Spleen (tissue), 11 donors: ENCODE results near the gene PLEKHD1. TPM values are rescaled to one million over a fixed set of nuclear protein-coding genes. Genes with fewer than 3 reads are reported as not detected.

Experiments
- DNase-seq: peaks from one replicate; pipeline ENCODE4 v3.0.0-alpha.2; 2020
- H3K27ac ChIP-seq, 8 donors: fragments of 200-600 bp; sonication (generic) in 7 of 8; 1 replicate in 4 of 8; 2 replicates in 4 of 8; pipeline versions ENCODE4 v1.5.0 to v1.8.0; 2016 to 2021; ENCODE audit warnings: inconsistent platforms in 4 of 8, mild to moderate bottlenecking in 4 of 8, moderate library complexity in 1 of 8
- H3K27me3 ChIP-seq, 7 donors: fragments of 200-600 bp; sonication (generic) in 6 of 7; replicated peaks in 1 of 7; 1 replicate in 4 of 7; 2 replicates in 3 of 7; pipeline versions ENCODE4 v1.5.0 to v1.8.0; 2016 to 2021; ENCODE audit warnings: inconsistent platforms in 3 of 7, mild to moderate bottlenecking in 1 of 7
- H3K36me3 ChIP-seq, 6 donors: fragments of 200-600 bp; sonication (generic) in 5 of 6; 1 replicate in 4 of 6; 2 replicates in 2 of 6; pipeline versions ENCODE4 v1.5.0 to v1.8.0; 2016 to 2021; ENCODE audit warnings: inconsistent platforms in 2 of 6
- H3K4me1 ChIP-seq, 6 donors: fragments of 200-600 bp; sonication (generic) in 5 of 6; 1 replicate in 3 of 6; 2 replicates in 3 of 6; pipeline versions ENCODE4 v1.5.0 to v1.8.0; 2016 to 2021; ENCODE audit warnings: inconsistent platforms in 3 of 6
- H3K4me3 ChIP-seq, 8 donors: fragments of 200-600 bp; sonication (generic) in 7 of 8; 1 replicate in 4 of 8; 2 replicates in 4 of 8; pipeline versions ENCODE4 v1.5.0 to v1.8.0; 2016 to 2021; ENCODE audit warnings: inconsistent platforms in 4 of 8, mild to moderate bottlenecking in 4 of 8, moderate library complexity in 2 of 8
- H3K9me3 ChIP-seq, 8 donors: fragments of 200-600 bp; sonication (generic) in 7 of 8; 1 replicate in 4 of 8; 2 replicates in 4 of 8; pipeline versions ENCODE4 v1.5.0 to v1.8.0; 2016 to 2021; ENCODE audit warnings: inconsistent platforms in 4 of 8
- CTCF ChIP-seq, 11 experiments: fragments of 200-600 bp in 7 of 11; fragments of 450-650 bp in 4 of 11; sonication (generic) in 4 of 11; IDR thresholded peaks in 8 of 11; conservative IDR thresholded peaks in 3 of 11; 1 replicate in 7 of 11; 2 replicates in 4 of 11; pipeline versions ENCODE4 v1.4.0 to v1.8.0; 2016 to 2021; ENCODE audit warnings: antibody characterized with exemption in 11 of 11, inconsistent platforms in 4 of 11, mild to moderate bottlenecking in 1 of 11
- POLR2A ChIP-seq, 3 donors: fragments of 450-650 bp; IDR thresholded peaks; one replicate each; pipeline ENCODE4 v1.5.1; 2017; ENCODE audit warnings: antibody characterized with exemption in 3 of 3, mild to moderate bottlenecking in 1 of 3
- POLR2AphosphoS5 ChIP-seq, 3 donors: sonication (generic); formaldehyde crosslinking; IDR thresholded peaks; one replicate each; pipeline ENCODE4 v1.5.1; 2017; ENCODE audit warnings: antibody characterized with exemption in 3 of 3
- WGBS, 5 donors: extraction: QIAGEN DNeasy Blood & Tissue Kit in 3 of 5; methylation state at CpG; one replicate each; pipeline versions ENCODE4 v1.1.5 to v1.1.7; 2013 to 2018; 5-methylcytosine and 5-hydroxymethylcytosine counted together
- intact Hi-C: fragments of 100-400 bp; cut with DNase I; formaldehyde crosslinking; loops from one replicate; pipeline ENCODE4 v1.15.0; 2023; ENCODE audit warnings: low total_unique reads
- polyA plus RNA-seq, 3 donors: library from polyadenylated mRNA; stranded (reverse); fragments of 200-250 nt; gene quantifications; one replicate each; pipeline ENCODE4 v1.2.1, GENCODE V29; 2013
- total RNA-seq, 7 donors: library from RNA; depleted of rRNA in 3 of 7; stranded (reverse); fragments of >200 nt in 3 of 7; fragmentation: NEBNext Ultra II Directional in 4 of 7; extraction: Animal tissue kit (Norgen Biotek cat#: 25700) in 4 of 7; gene quantifications; one replicate each; pipeline versions ENCODE4 v1.1.0 to v1.2.1, GENCODE V29; 2016 to 2021
- donor health status: healthy with polysubstance abuse.
- donor health status: DM: no; HTN: no; CAD: no; lungs with moderate emphysema.
- donor health status: DM: no; HTN: no; CAD: no.
- donor health status: Bipolar disorder and iron deficiency.
- donor health status: healthy.
- donor health status: DM: no; HTN: no; CAD: no.
- donor health status: DM: yes; HTN: yes; CAD: no.

PLEKHD1 gene
- total and polyA plus RNA-seq, 10 donors, result 0.06 to 0.46 (median 0.17) TPM; not detected in 1

- no peak overlapping the region for H3K4me3 ChIP-seq
- H3K4me1 ChIP-seq, result no peaks in the 10 kb centered on the region
- H3K27me3 ChIP-seq, result peaks cover 0 to 32% (median 0%) of the 10 kb centered on the region in 7 donors
- WGBS, 5 donors, result 78 to 94% (median 93%) methylated on average over 4 of the region's 4 CpGs
- no peak overlapping the region for H3K27ac ChIP-seq
- peak; percentile 41 for DNase-seq
- no peaks in the 10 kb centered on the region for H3K36me3 ChIP-seq
- TF ChIP-seq CTCF (IDR thresholded peaks at IDR 0.05 in 8 of 11, conservative IDR thresholded peaks at IDR 0.05 in 3 of 11) (no peak), POLR2AphosphoS5 (IDR thresholded peaks at IDR 0.05) (no peak), POLR2A (IDR thresholded peaks at IDR 0.05) (no peak)
- intact Hi-C loops, result no loop called here
- no peaks in the 10 kb centered on the region for H3K9me3 ChIP-seq
Observed at GRCh38 chr14:69500736-69501135, 16.2 kb downstream of the PLEKHD1 start.

- TF ChIP-seq CTCF (IDR thresholded peaks at IDR 0.05 in 8 of 11, conservative IDR thresholded peaks at IDR 0.05 in 3 of 11), result no peak
- TF ChIP-seq POLR2AphosphoS5 (IDR thresholded peaks at IDR 0.05), result no peak
- TF ChIP-seq POLR2A (IDR thresholded peaks at IDR 0.05), result no peak
- Histone ChIP-seq H3K9me3 (no peaks in the 10 kb centered on the region), H3K4me1 (no peaks in the 10 kb centered on the region), H3K27ac (no peak overlapping the region), H3K4me3 (no peak overlapping the region), H3K36me3 (no peaks in the 10 kb centered on the region), H3K27me3 (peaks cover 0 to 25% (median 0%) of the 10 kb centered on the region in 7 donors)
- WGBS, 5 donors, result 62 to 86% (median 76%) methylated on average over 4 of the region's 4 CpGs
- DNase-seq, result peak; percentile 38
- intact Hi-C loops, result no loop called here
Observed at GRCh38 chr14:69501423-69501838, 16.9 kb downstream of the PLEKHD1 start.

- Histone ChIP-seq H3K36me3 (no peaks in the 10 kb centered on the region), H3K27ac (no peak overlapping the region), H3K27me3 (peaks cover 0 to 17% (median 0%) of the 10 kb centered on the region in 7 donors), H3K4me1 (no peaks in the 10 kb centered on the region), H3K4me3 (no peak overlapping the region), H3K9me3 (no peaks in the 10 kb centered on the region)
- WGBS, 5 donors, result 89 to 100% (median 100%) methylated on average over 1 of the region's 1 CpG
- TF ChIP-seq POLR2A (IDR thresholded peaks at IDR 0.05), result no peak
- no peak for TF ChIP-seq CTCF (IDR thresholded peaks at IDR 0.05 in 8 of 11, conservative IDR thresholded peaks at IDR 0.05 in 3 of 11)
- TF ChIP-seq POLR2AphosphoS5 (IDR thresholded peaks at IDR 0.05), result no peak
- intact Hi-C loops, result no loop called here
- peak; percentile 20 for DNase-seq
Observed at GRCh38 chr14:69504775-69505174, 20.2 kb downstream of the PLEKHD1 start.

GRCh38 chr14:69505338-69506240 lies 21.1 kb downstream of the PLEKHD1 start:
- no peaks in the 10 kb centered on the region for H3K4me1 ChIP-seq
- H3K4me3 ChIP-seq, result no peak overlapping the region
- intact Hi-C loops, result no loop called here
- no peaks in the 10 kb centered on the region for H3K9me3 ChIP-seq
- H3K36me3 ChIP-seq, result no peaks in the 10 kb centered on the region
- H3K27me3 ChIP-seq, result peaks cover 0 to 9% (median 0%) of the 10 kb centered on the region in 7 donors
- TF ChIP-seq POLR2AphosphoS5 (IDR thresholded peaks at IDR 0.05) (no peak), POLR2A (IDR thresholded peaks at IDR 0.05) (no peak), CTCF (IDR thresholded peaks at IDR 0.05 in 8 of 11, conservative IDR thresholded peaks at IDR 0.05 in 3 of 11) (no peak)
- WGBS, 5 donors, result 75 to 85% (median 83%) methylated on average over 8 of the region's 8 CpGs
- peak; percentile 44 for DNase-seq
- no peak overlapping the region for H3K27ac ChIP-seq
